Mesenchymal stem cell (in vitro differentiated cells and primary cell): ENCODE data around the gene ANKRD36B.
"Not testable (repeated sequence)": the region's sequence is repeated elsewhere in the genome, so short reads cannot be mapped to it uniquely, and the experiment has no call there.

Experiments
- DNase-seq: peaks from one replicate; pipeline ENCODE4 v3.0.0-alpha.2; 2013
- H2AFZ ChIP-seq: one replicate; pipeline ENCODE4 v1.6.1; 2013; ENCODE audit warnings: low read depth, mild to moderate bottlenecking, control low read depth, inconsistent platforms, low read length, moderate library complexity
- H2AK5ac ChIP-seq: 2 replicates; pipeline ENCODE4 v1.6.1; 2013; ENCODE audit warnings: low read length, moderate library complexity, mild to moderate bottlenecking, inconsistent platforms; ENCODE audit not compliant: severe bottlenecking
- H2BK120ac ChIP-seq: one replicate; pipeline ENCODE4 v1.6.1; 2013; ENCODE audit warnings: low read depth, mild to moderate bottlenecking, inconsistent platforms, low read length, moderate library complexity
- H2BK12ac ChIP-seq, 2 experiments: one replicate each; pipeline ENCODE4 v1.6.1; 2013; ENCODE audit warnings: inconsistent platforms in 2 of 2, low read length in 2 of 2, mild to moderate bottlenecking in 2 of 2, moderate library complexity in 2 of 2, control low read depth in 1 of 2
- H2BK15ac ChIP-seq: one replicate; pipeline ENCODE4 v1.6.1; 2013; ENCODE audit warnings: mild to moderate bottlenecking, low read depth, inconsistent platforms; ENCODE audit not compliant: poor library complexity, severe bottlenecking
- H2BK5ac ChIP-seq: 2 replicates; pipeline ENCODE4 v1.6.1; 2013; ENCODE audit warnings: low read depth, mild to moderate bottlenecking, low read length, control low read depth, inconsistent platforms; ENCODE audit not compliant: poor library complexity, severe bottlenecking
- H3K14ac ChIP-seq, 2 experiments: one replicate each; pipeline ENCODE4 v1.6.1; 2013; ENCODE audit warnings: inconsistent platforms in 2 of 2, low read length in 2 of 2, control low read depth in 1 of 2, mild to moderate bottlenecking in 1 of 2, moderate library complexity in 1 of 2
- H3K18ac ChIP-seq, 2 experiments: one replicate each; pipeline ENCODE4 v1.6.1; 2013; ENCODE audit warnings: inconsistent platforms in 2 of 2, low read length in 2 of 2, control low read depth in 1 of 2, low read depth in 1 of 2, mild to moderate bottlenecking in 1 of 2
- H3K23ac ChIP-seq, 2 experiments: one replicate each; pipeline ENCODE4 v1.6.1; 2013; ENCODE audit warnings: inconsistent platforms in 2 of 2, low read length in 2 of 2, mild to moderate bottlenecking in 2 of 2, moderate library complexity in 2 of 2, control low read depth in 1 of 2
- H3K27ac ChIP-seq: 2 replicates; pipeline ENCODE4 v1.5.1; 2013; ENCODE audit warnings: mild to moderate bottlenecking, moderate library complexity, low read length, control low read depth, inconsistent platforms; ENCODE audit not compliant: poor library complexity, severe bottlenecking
- H3K27me3 ChIP-seq, 2 experiments: 2 replicates each; pipeline versions ENCODE4 v1.6.1 to v1.7.0; 2013; ENCODE audit warnings: low read length in 2 of 2, mild to moderate bottlenecking in 2 of 2, moderate library complexity in 2 of 2, control low read depth in 1 of 2, inconsistent platforms in 1 of 2; ENCODE audit not compliant: control insufficient read depth in 1 of 2, insufficient read depth in 1 of 2
- H3K36me3 ChIP-seq, 2 experiments: 2 replicates each; pipeline versions ENCODE4 v1.6.1 to v1.7.0; 2013; ENCODE audit warnings: low read length in 2 of 2, control low read depth in 1 of 2, inconsistent platforms in 1 of 2, low read depth in 1 of 2, mild to moderate bottlenecking in 1 of 2; ENCODE audit not compliant: insufficient read depth in 2 of 2, control insufficient read depth in 1 of 2
- H3K4ac ChIP-seq, 2 experiments: one replicate each; pipeline ENCODE4 v1.6.1; 2013; ENCODE audit warnings: inconsistent platforms in 2 of 2, low read length in 2 of 2, mild to moderate bottlenecking in 2 of 2, moderate library complexity in 2 of 2, control low read depth in 1 of 2, low read depth in 1 of 2
- H3K4me1 ChIP-seq: 2 replicates; pipeline ENCODE4 v1.6.1; 2013; ENCODE audit warnings: low read depth, low read length, control low read depth; ENCODE audit not compliant: control insufficient read depth, insufficient read depth
- H3K4me2 ChIP-seq: 2 replicates; pipeline ENCODE4 v1.6.1; 2013; ENCODE audit warnings: low read length, mild to moderate bottlenecking, inconsistent platforms; ENCODE audit not compliant: poor library complexity, severe bottlenecking
- H3K4me3 ChIP-seq, 2 experiments: 2 replicates each; pipeline versions ENCODE4 v1.5.1 to v1.7.0; 2013; ENCODE audit warnings: low read length in 2 of 2, mild to moderate bottlenecking in 2 of 2, control low read depth in 1 of 2, low read depth in 1 of 2; ENCODE audit not compliant: insufficient read depth in 1 of 2
- H3K79me1 ChIP-seq: replicated peaks from 2 replicates; pipeline ENCODE4 v1.6.1; 2013; ENCODE audit warnings: mild to moderate bottlenecking, control low read depth, low read length, inconsistent platforms; ENCODE audit not compliant: poor library complexity, severe bottlenecking
- H3K9ac ChIP-seq: 2 replicates; pipeline ENCODE4 v1.7.0; 2013; ENCODE audit warnings: mild to moderate bottlenecking, low read length, moderate library complexity
- H3K9me3 ChIP-seq: 2 replicates; pipeline ENCODE4 v1.7.0; 2013; ENCODE audit warnings: mild to moderate bottlenecking, low read length; ENCODE audit not compliant: control insufficient read depth
- H4K8ac ChIP-seq: one replicate; pipeline ENCODE4 v1.6.1; 2013; ENCODE audit warnings: inconsistent platforms, mild to moderate bottlenecking, low read length, moderate library complexity
- H4K91ac ChIP-seq: one replicate; pipeline ENCODE4 v1.6.1; 2013; ENCODE audit warnings: mild to moderate bottlenecking, low read length, inconsistent platforms
- WGBS: methylation state at CpG from one replicate; pipeline ENCODE4 v1.1.7; 2013; ENCODE audit warnings: mixed read lengths; 5-methylcytosine and 5-hydroxymethylcytosine counted together

The ANKRD36B gene

DNA sequence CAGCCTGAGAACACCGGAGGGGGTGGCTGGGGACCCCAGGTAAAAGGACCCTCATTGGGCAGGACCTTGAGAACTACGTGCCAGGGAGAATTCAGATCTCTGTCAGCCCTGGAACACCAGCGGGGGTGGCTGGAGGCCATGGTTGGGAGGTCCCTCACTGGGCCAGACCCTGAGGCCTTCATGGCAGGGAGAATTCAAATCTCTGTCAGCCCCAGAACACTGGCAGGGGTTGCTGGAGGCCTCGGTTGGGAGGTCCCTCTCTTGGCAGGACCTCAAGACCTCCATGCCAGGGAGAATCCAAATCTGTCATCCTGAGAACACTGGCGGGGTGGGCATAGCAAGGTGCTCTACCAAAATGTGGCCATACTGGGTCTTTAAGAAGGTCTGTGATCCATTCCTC is 99.5 kb downstream of the ANKRD36B start:
- H2AK5ac ChIP-seq, H2AFZ ChIP-seq, H3K79me1 ChIP-seq, DNase-seq, H3K23ac ChIP-seq, H3K9me3 ChIP-seq, H3K4me2 ChIP-seq, H3K36me3 ChIP-seq, H3K18ac ChIP-seq, H2BK5ac ChIP-seq, H4K8ac ChIP-seq, H3K9ac ChIP-seq, H3K27me3 ChIP-seq, H3K27ac ChIP-seq, H2BK15ac ChIP-seq, H3K4me1 ChIP-seq, H4K91ac ChIP-seq, H3K14ac ChIP-seq, H3K4me3 ChIP-seq, H3K4ac ChIP-seq, H2BK12ac ChIP-seq, H2BK120ac ChIP-seq: not testable (repeated sequence)
- 97% methylated on average over 3 of the region's 5 CpGs for WGBS
